ENCODE data around the gene MAPKAP1. TPM values are rescaled to one million over a fixed set of nuclear protein-coding genes. Genes with fewer than 3 reads are reported as not detected.

Gene MAPKAP1
- total RNA-seq, 4 donors from 2014 or later, result 59.0 to 98.2 (median 70.9) TPM

- no peaks in the 10 kb centered on the region for H3K9me3 ChIP-seq
- no peaks in the 10 kb centered on the region for H3K4me1 ChIP-seq
- H3K36me3 ChIP-seq, result no peaks in the 10 kb centered on the region
- H3K27ac ChIP-seq, result no peak overlapping the region
- TF ChIP-seq CTCF (IDR thresholded peaks at IDR 0.05), result no peak
- no peak for TF ChIP-seq POLR2A (IDR thresholded peaks at IDR 0.05)
- H3K4me3 ChIP-seq, result no peak overlapping the region
- DNase-seq, result no peak
- H3K27me3 ChIP-seq, result no peaks in the 10 kb centered on the region
Measured at GRCh38 chr9:125463926-125464325, 243.1 kb downstream of the MAPKAP1 start.

- Histone ChIP-seq H3K27ac (no peak overlapping the region), H3K36me3 (no peaks in the 10 kb centered on the region), H3K27me3 (no peaks in the 10 kb centered on the region), H3K9me3 (peaks cover 0 to under 1% (median 0%) of the 10 kb centered on the region in 4 donors), H3K4me1 (no peaks in the 10 kb centered on the region), H3K4me3 (no peak overlapping the region)
- no peak for DNase-seq
- TF ChIP-seq POLR2A (IDR thresholded peaks at IDR 0.05), result no peak
- no peak for TF ChIP-seq CTCF (IDR thresholded peaks at IDR 0.05)
Measured at GRCh38 chr9:125462861-125463291, 244.1 kb downstream of the MAPKAP1 start.

GRCh38 chr9:125461636-125462190 is 245.3 kb downstream of the MAPKAP1 start:
- no peak overlapping the region for H3K4me3 ChIP-seq
- TF ChIP-seq CTCF (IDR thresholded peaks at IDR 0.05), result no peak
- no peak for TF ChIP-seq POLR2A (IDR thresholded peaks at IDR 0.05)
- no peaks in the 10 kb centered on the region for H3K27me3 ChIP-seq
- H3K9me3 ChIP-seq, result peaks cover 0 to 6% (median 0%) of the 10 kb centered on the region in 4 donors
- DNase-seq, result no peak
- H3K36me3 ChIP-seq, result no peaks in the 10 kb centered on the region
- H3K4me1 ChIP-seq, result no peaks in the 10 kb centered on the region
- no peak overlapping the region for H3K27ac ChIP-seq

- Histone ChIP-seq H3K36me3 (no peaks in the 10 kb centered on the region), H3K9me3 (peaks cover 0 to 6% (median 0%) of the 10 kb centered on the region in 4 donors), H3K27me3 (no peaks in the 10 kb centered on the region), H3K4me1 (no peaks in the 10 kb centered on the region), H3K27ac (peak overlapping the region in 1 of 4 donors; percentile 43), H3K4me3 (no peak overlapping the region)
- no peak for DNase-seq
- no peak for TF ChIP-seq POLR2A (IDR thresholded peaks at IDR 0.05)
- no peak for TF ChIP-seq CTCF (IDR thresholded peaks at IDR 0.05)
Measured at GRCh38 chr9:125460883-125461635, 245.9 kb downstream of the MAPKAP1 start.

GRCh38 chr9:125460346-125460745 is 246.7 kb downstream of the MAPKAP1 start:
- no peak for DNase-seq
- H3K27ac ChIP-seq, result peak overlapping the region in 1 of 4 donors; percentile 43
- peaks cover 0 to 6% (median 0%) of the 10 kb centered on the region in 4 donors for H3K9me3 ChIP-seq
- H3K27me3 ChIP-seq, result no peaks in the 10 kb centered on the region
- TF ChIP-seq CTCF (IDR thresholded peaks at IDR 0.05), result no peak
- no peak for TF ChIP-seq POLR2A (IDR thresholded peaks at IDR 0.05)
- no peak overlapping the region for H3K4me3 ChIP-seq
- H3K4me1 ChIP-seq, result no peaks in the 10 kb centered on the region
- H3K36me3 ChIP-seq, result no peaks in the 10 kb centered on the region

All from Peyer's patch (tissue), 4 donors.